ENCODE results near the gene CYLD.

GRCh38 chr16:50814541-50814940 lies 72.7 kb downstream of the CYLD start:
- no peak for TF ChIP-seq CTCF (IDR thresholded peaks at IDR 0.05)
- TF ChIP-seq POLR2A (IDR thresholded peaks at IDR 0.05) = no peak
